ENCODE data around the gene HSBP1.

GRCh38 chr16:83838151-83838550, 30.4 kb downstream of the HSBP1 start:
- no peak for TF ChIP-seq POLR2A (IDR thresholded peaks at IDR 0.05; ENCODE audit: extremely low read depth, insufficient read length)
- TF ChIP-seq CTCF (IDR thresholded peaks at IDR 0.05; ENCODE audit: low read depth, low read length) = no peak
- no peak for TF ChIP-seq MAX (IDR thresholded peaks at IDR 0.05; ENCODE audit: low read depth, low read length)
- no peak for TF ChIP-seq MYC (IDR thresholded peaks at IDR 0.05; ENCODE audit: low read depth, low read length)

All from NB4 (cell line).